HG03196 (cell line): ENCODE measurements around the gene CENPS.
"Not testable (repeated sequence)": the region's sequence is repeated elsewhere in the genome, so short reads cannot be mapped to it uniquely, and the experiment has no call there.

Experiments used
- ATAC-seq: cut with Tn5 transposase; IDR thresholded peaks from one replicate; pipeline ENCODE4 v1.9.1; 2021; ENCODE audit not compliant: unreplicated experiment

CENPS gene

GRCh38 chr1:10418741-10419140, 11.5 kb upstream of the CENPS start:
- not testable (repeated sequence) for ATAC-seq

GRCh38 chr1:10419351-10419750, 10.9 kb upstream of the CENPS start:
- ATAC-seq, result no peak

- ATAC-seq, result no peak
These were observed 8.6 kb upstream of the CENPS start for GRCh38 chr1:10421637-10422036.

- ATAC-seq, result no peak
These were observed 6.2 kb upstream of the CENPS start for GRCh38 chr1:10424034-10424433.

- ATAC-seq, result no peak
These were observed 5.6 kb upstream of the CENPS start for GRCh38 chr1:10424651-10425050.

GRCh38 chr1:10425826-10426534, 4.3 kb upstream of the CENPS start:
- not testable (repeated sequence) for ATAC-seq

- ATAC-seq, result not testable (repeated sequence)
These were observed 3.7 kb upstream of the CENPS start for GRCh38 chr1:10426535-10426848.

- ATAC-seq, result no peak
These were observed 1.2 kb upstream of the CENPS start for GRCh38 chr1:10428984-10429383.

- no peak for ATAC-seq
These were observed 391 bp upstream of the CENPS start for GRCh38 chr1:10429868-10430215.

GRCh38 chr1:10431070-10431730, 967 bp downstream of the CENPS start:
- ATAC-seq, result no peak

GRCh38 chr1:10432910-10433700, 2.9 kb downstream of the CENPS start:
- no peak for ATAC-seq

- no peak for ATAC-seq
These were observed 3.6 kb downstream of the CENPS start for GRCh38 chr1:10433790-10434189.

GRCh38 chr1:10434590-10434989, 4.4 kb downstream of the CENPS start:
- no peak for ATAC-seq

GRCh38 chr1:10437052-10437451, 6.8 kb downstream of the CENPS start:
- no peak for ATAC-seq

GRCh38 chr1:10438677-10439163, 8.5 kb downstream of the CENPS start:
- no peak for ATAC-seq

GRCh38 chr1:10440305-10440704, 10.1 kb downstream of the CENPS start:
- ATAC-seq, result no peak

GRCh38 chr1:10440794-10441193, 10.6 kb downstream of the CENPS start:
- ATAC-seq, result no peak

- no peak for ATAC-seq
These were observed 14.0 kb downstream of the CENPS start for GRCh38 chr1:10444248-10444647.

- ATAC-seq, result no peak
These were observed 14.7 kb downstream of the CENPS start for GRCh38 chr1:10444795-10445397.

- no peak for ATAC-seq
These were observed 16.7 kb downstream of the CENPS start for GRCh38 chr1:10446790-10447422.

GRCh38 chr1:10449751-10450150, 19.5 kb downstream of the CENPS start, which contains the start of gene CORT:
Gene CORT, plus strand, starts transcription at chr1:10450031. Its CDS starts 193 bp downstream, at chr1:10450224.
- ATAC-seq, result no peak
